ENCODE results near the gene CRY1. TPM values are rescaled to one million over a fixed set of nuclear protein-coding genes. Genes with fewer than 3 reads are reported as not detected.
"Not testable (repeated sequence)": the region's sequence is repeated elsewhere in the genome, so short reads cannot be mapped to it uniquely, and the experiment has no call there.

The CRY1 gene
- total RNA-seq, 1 experiment from 2014 or later = 27.1 TPM

DNA sequence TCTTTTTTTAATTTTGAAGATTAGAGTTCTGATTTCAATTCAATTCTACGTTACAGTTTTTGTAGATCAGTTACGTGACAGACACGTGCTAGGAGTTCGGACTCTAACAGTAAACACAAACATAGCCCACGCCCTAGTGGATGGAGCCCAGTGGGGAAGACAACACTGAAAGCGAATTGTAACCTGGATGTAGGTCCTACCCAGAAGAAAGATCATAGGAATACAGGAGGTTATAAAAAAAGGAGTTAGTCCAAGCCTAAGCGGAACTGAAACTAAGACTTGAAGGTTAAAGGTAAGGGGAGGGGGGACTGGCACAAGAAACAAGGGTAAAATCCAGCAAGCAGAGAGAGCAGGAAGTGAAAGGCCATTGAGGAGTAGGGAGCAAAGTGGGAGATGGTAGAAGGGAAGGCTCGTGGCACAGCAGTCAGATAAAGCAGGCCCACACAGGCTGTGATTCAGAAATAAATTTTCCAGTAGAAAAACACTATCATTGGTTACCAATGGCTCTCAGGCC, 15.7 kb upstream of the CRY1 start:
- no peak for DNase-seq (ENCODE audit: low spot score)

DNA sequence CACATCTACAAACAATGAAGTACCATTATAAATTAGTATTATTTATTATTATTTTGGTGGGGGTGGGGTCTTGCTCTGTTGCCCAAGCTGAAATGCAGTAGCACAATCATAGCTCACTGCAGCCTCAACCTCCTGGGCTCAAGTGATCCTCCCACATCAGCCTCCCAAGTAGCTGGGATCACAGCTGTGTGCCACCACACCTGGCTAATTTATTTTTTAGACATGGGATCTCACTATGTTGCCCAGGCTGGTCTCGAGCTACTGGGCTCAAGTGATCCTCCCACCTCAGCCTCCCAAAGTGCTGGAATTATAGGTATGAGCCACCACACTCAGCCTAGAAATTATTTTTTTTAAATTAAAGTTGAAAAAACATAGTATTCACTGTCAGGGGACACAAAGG, 15.0 kb upstream of the CRY1 start:
- not testable (repeated sequence) for DNase-seq (ENCODE audit: low spot score)

DNA sequence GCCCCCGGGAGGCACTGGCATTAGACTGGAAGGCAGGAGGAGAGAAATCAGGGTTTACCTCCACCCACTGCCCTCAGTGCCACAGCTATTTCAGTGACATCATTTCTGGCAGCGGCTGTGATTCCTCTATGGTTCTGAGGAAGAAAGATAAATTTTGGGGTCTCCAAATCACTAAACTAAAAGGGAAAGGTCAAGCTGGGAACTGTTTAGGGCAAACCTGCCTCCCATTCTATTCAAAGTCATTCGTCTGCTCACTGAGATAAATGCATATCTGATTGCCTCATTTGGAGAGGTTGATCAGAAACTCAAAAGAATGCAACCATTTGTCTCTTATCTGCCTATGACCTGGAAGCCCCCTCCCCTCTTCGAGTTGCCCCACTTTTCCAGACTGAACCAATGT, 14.0 kb upstream of the CRY1 start:
- no peak for DNase-seq (ENCODE audit: low spot score)

- no peak for DNase-seq (ENCODE audit: low spot score)
Measured at GRCh38 chr12:107106241-107107025, 13.1 kb upstream of the CRY1 start.

- no peak for DNase-seq (ENCODE audit: low spot score)
Measured at GRCh38 chr12:107105410-107105703, 12.0 kb upstream of the CRY1 start.

DNA sequence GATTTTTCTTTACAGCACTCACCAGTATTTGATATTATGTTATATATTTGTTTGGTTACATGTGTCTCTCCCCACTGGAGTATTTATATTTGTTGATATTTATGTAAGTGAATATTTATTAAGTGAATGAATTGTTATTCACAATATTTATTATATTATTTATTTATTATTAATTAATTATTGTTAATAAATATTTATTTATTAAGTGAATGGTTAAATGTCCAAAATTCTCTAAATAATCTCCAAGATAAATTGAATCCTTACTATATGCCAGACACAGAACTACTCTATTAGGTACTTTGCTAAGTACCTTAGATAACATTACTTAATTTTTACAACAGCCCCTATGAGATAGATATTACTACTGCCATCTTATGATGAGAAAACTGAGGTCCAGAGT, 10.2 kb upstream of the CRY1 start:
- no peak for DNase-seq (ENCODE audit: low spot score)

GRCh38 chr12:107103097-107103496, 9.7 kb upstream of the CRY1 start:
- no peak for DNase-seq (ENCODE audit: low spot score)

- no peak for DNase-seq (ENCODE audit: low spot score)
Measured at GRCh38 chr12:107102294-107102693, 8.9 kb upstream of the CRY1 start.

- no peak for DNase-seq (ENCODE audit: low spot score)
Measured at GRCh38 chr12:107101651-107102050, 8.3 kb upstream of the CRY1 start.

- no peak for DNase-seq (ENCODE audit: low spot score)
Measured at GRCh38 chr12:107099917-107100316, 6.6 kb upstream of the CRY1 start.

- DNase-seq (ENCODE audit: low spot score) = no peak
Measured at GRCh38 chr12:107096571-107096970, 3.2 kb upstream of the CRY1 start.

DNA sequence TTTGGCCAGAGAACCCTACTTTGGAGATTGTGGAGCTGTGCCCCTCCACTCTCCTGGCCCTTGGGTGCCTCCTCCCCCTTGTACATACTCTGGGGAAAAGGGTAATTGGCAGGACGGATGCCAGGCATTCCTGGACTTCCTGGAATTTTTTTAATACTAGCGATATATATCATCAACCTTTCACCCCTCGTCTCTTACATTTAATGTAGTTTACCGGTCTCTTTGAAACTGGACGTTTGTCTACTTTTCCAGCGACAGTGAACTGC, 767 bp upstream of the CRY1 start:
- DNase-seq (ENCODE audit: low spot score) = no peak

DNA sequence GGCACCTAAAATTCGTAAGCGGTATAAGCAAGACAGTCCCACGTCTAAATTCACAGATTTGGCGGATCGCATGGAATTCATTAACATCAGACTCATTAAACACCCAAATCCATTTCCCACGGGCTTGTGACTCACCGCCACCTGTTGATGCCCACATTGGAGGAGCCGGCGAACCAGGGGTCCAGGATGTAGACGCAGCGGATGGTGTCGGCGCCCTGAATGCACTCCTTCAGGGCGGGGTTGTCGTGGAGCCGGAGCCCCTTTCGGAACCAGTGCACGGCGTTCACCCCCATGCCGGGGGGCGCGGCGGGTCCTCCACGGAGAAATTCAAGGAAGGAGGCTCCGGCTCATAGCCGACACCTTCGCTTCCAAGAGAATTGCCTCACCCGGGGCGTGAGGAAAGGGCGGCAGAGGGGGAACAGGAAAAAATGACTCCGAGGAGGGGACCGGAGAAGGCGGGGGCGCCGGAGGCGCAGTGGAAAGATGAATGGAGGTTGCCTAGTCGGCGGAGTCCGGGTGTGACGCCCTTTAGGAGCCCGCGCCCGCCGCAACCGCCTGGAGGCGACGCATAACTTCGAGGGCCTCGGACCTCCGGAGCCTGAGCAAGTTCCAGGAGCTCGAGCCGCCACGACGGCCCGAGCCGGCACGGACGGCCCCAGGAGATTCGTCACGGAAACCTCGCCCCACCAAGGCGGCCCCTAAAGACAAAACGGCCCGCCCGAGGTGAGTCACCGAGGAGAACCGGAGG, 506 bp downstream of the CRY1 start:
- DNase-seq (ENCODE audit: low spot score) = no peak

DNA sequence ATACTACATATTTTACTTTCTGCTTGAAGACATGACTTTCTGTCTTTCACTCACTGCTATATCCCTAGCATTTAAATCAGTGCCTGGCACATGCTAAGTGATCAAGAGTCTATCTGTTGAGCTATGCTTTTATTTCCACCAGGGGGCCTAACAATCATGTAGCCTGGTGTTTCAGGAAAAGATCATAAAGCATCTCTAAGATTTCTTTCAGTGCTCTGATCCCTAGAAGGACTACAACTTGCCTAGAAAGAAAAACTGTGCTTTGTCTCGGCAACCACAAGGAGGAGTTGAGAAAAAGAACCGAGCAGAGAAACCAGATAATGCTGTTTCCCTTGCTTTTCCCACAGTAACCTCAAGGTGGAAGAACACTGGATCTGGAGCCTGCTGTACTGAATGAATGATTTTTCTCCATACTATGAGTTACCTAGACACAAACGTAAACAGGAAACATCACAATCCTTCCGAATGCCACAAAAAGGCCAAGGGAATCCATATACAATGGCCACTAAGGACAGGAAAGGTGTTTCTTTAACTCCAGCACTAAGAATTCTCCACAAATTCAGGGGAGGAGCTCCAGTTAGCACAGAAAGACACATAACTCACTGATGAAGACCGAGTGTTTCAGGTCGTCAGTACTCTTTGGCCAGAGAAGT, 1.2 kb downstream of the CRY1 start:
- DNase-seq (ENCODE audit: low spot score) = peak; percentile 95

DNA sequence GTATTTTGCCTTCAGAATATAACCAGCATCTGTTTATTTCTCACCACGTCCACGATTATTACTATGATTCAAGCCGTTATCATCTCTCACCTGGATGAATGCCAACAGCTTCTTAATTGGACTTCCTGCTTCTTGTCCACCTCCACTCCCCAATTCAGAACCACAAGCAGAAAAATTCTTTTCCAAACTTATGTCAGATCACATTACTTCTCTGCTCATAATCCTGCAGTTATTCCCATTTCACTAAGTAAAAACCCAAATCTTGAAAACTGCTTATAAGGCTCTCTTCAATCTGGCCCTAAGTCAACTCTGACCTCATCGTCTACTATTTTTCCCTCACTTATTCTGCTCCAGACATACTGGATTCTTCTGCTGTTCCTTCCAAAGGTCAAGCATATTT, 2.0 kb downstream of the CRY1 start:
- peak; percentile 36 for DNase-seq (ENCODE audit: low spot score)

GRCh38 chr12:107090711-107091110, 2.6 kb downstream of the CRY1 start:
- DNase-seq (ENCODE audit: low spot score) = no peak

GRCh38 chr12:107088912-107089311, 4.4 kb downstream of the CRY1 start:
- no peak for DNase-seq (ENCODE audit: low spot score)

- DNase-seq (ENCODE audit: low spot score) = no peak
Measured at GRCh38 chr12:107086314-107086713, 7.0 kb downstream of the CRY1 start.

- no peak for DNase-seq (ENCODE audit: low spot score)
Measured at GRCh38 chr12:107081778-107082177, 11.6 kb downstream of the CRY1 start.

DNA sequence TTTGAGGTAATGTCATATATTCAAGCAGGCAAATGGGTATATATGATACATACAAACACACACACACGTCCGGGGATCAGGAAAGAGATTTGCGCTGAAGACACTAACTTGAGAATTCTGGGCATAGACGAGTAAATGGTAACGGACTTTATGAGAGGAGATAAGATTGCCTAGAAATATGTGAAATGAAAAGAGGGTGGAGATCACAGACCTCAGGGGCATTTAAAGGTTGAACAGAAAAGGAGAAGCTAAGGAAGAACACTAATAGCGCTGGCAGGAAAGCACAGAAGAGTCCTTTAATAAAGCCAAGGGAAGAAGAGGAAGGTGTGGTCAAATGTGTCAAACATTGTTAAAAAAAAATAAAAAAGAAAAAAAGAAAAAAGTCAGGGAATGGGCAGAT, 13.1 kb downstream of the CRY1 start:
- DNase-seq (ENCODE audit: low spot score) = no peak

- DNase-seq (ENCODE audit: low spot score) = peak; percentile 39
Measured at GRCh38 chr12:107079172-107080011, 14.0 kb downstream of the CRY1 start.

DNA sequence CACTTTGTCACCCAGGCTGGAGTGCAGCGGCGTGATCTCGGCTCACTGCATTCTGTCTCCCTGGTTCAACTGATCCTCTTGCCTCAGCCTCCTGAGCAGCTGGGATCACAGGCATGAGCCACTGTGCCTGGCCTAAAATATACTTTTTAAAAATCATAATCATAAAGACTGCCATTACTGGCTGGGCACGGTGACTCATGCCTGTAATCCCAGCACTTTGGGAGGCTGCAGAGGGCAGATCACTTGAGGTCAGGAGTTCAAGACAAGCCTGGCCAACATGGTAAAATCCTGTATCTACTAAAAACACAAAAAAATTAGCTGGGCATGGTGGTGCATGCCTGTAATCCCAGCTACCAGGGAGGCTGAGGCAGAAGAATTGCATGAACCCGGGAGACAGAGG, 20.1 kb downstream of the CRY1 start:
- not testable (repeated sequence) for DNase-seq (ENCODE audit: low spot score)
